SIG-M5 treated with dmso at 0.1 percent for 504 hours (cell line): Measurements from ENCODE around the gene POLG2.
A peak's percentile ranks its signal among the peaks of the same experiment; 100 is the strongest.
"Not testable (repeated sequence)": the region's sequence is repeated elsewhere in the genome, so short reads cannot be mapped to it uniquely, and the experiment has no call there.

Experiments used
- DNase-seq: peaks from one replicate; lab custom pipeline; 2025; ENCODE audit not compliant: unreplicated experiment; lab: John Stamatoyannopoulos, UW

POLG2 gene

DNA sequence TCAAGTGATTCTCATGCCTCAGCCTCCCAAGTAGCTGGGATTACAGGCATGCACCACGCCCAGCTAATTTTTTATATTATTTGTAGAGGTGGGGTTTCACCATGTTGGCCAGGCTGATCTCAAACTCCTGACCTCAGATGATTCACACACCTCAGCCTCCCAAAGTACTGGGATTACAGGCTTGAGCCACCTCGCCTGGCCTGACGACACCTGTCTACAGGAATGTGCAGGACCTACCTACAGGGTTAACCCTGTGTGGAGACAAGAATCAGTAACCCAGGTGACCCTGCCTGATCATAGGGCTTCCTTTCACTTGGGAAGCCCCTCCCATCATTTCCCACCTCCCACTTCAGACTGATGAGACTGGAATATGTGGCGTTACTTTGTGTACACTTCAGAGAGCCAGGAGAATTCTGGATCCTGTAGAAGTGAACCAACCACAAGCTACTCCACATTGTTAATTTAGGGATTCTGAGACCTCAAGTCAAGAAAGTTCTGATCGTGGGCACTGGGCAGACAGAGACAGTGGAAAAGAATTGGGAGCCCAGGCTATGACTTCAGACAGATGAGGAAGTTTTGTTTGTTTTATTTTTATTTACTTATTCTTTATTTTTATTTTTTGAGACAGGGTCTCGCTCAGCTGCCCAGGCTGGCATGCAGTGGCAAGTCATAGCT, 53.6 kb downstream of the POLG2 start:
- peak; percentile 62 for DNase-seq

DNA sequence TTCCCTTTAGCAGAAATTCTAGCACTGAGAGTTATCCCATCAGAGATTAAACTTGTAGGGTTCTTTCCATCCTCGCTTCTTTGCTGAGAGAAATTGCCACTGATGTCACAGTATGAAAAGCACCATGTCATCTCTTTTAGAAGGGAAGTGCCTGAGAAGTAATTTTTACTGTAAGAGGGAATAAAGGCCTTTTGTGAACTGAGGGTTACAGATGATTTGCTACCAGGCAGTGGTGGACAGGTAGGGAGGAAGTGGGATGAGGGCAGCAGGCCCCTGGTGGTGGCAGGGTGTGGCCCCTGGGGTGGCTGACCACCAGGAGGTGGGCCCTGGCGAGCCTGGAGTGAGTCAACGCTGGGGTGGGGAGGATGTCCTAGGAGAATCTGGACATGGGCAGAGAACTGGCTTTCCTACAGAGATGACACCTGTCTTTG, 54.3 kb downstream of the POLG2 start:
- no peak for DNase-seq

DNA sequence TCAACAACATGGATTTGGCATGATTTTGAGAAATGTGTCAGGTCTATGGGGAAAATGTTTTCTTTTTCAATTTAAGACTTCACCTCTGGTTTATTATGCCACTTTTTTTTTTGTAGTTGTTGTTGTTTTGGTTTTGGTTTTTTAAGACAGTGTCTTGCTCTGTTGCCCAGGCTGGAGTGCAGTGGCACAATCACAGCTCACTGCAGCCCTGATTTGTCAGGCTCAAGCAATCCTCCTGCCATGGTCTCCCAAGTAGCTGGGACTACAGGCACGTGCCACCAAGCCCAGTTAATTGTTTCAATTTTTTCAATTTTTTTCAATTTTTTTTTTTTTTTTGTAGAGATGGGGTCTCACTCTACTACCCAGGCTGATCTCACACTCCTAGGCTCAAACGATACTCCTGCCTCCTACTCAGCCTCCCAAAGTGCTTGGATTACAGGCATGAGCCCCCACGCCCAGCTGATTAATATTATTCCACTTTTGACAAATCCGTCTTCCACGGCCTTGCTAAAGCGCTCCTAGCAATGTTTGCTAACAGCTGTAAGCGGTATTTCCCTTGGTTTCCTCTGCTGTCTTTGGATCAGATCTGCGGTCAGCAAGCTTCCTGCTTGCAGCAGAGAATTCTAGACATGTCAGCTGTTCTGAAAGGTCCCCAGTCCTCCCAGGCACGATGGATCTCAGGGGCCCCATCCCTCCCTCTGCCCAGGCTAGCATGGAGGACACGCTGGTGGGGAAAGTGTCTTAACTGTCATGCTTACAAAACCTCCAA, 54.9 kb downstream of the POLG2 start:
- DNase-seq: peak; percentile 94

DNA sequence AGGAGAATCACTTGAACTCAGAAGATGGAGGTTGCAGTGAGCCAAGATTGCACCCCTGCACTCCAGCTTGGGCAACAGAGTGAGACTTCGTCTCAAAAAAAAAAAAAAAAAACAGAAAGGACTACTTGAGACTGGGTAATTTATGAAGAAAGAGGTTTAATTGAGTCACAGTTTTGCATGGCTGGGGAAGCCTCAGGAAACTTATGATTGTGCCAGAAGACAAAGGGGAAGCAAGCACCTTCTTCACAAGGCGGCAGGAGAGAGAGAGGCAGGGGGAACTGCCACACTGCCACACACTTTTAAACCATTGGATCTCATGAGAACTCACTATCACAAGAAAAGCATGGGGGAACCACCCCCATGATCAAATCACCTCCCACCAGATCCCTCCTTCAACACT, 56.9 kb downstream of the POLG2 start:
- no peak for DNase-seq

DNA sequence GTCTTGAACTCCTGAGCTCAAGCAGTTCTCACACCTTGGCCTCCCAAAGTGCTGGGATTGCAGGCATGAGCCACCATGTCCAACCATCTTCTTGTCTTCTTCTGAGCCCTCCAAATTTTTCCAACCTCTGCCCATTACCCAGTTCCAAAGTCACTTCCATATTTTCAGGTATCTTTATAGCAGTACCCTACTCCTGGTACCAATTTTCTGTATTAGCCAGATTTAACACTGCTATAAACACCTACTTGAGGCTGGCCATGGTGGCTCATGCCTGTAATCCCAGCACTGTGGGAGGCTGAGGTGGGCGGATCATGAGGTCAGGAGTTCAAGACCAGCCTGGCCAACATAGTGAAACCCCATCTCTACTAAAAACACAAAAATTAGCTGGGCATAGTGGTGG, 57.3 kb downstream of the POLG2 start:
- not testable (repeated sequence) for DNase-seq

DNA sequence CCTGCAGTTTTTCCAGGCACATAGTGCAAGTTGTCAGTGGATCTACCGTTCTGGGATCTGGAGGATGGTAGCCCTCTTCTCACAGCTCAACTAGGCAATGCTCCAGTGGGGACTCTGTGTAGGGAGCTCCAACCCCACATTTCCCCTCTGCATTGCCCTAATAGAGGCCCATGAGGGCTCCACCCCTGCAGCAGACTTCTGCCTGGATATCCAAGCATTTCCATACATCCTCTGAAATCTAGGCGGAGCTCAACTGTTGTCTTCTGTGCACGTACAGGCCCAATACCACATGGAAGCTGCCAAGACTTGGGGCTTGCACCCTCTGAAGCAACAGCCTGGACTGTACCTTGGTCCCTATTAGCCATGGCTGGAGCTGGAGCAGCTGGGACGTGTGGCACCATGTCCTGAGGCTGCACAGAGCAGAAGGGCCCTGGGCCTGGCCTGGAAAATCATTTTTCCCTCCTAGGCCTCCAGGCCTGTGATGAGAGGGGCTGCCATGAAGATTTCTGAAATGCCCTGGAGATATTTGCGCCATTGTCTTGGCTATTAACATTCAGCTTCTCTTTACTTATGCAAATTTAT, 58.8 kb downstream of the POLG2 start:
- no peak for DNase-seq

DNA sequence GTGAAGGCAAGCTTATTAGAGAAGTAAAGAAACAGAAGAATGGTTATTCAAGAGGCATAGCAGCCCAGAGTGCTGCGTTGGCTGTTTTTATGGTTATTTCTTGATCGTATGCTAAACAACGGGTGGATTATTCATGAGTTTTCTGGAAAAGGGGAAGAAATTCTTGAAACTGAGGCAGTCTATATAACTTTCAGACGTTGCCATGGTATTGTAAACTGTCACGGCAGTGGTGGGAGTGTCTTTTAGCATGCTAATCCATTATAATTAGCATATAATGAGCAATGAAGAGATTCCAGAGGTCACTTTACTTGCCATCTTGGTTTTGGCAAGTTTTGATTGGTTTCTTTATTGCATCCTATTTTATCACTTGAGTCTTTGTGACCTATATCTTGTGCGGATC, 65.3 kb downstream of the POLG2 start:
- no peak for DNase-seq

DNA sequence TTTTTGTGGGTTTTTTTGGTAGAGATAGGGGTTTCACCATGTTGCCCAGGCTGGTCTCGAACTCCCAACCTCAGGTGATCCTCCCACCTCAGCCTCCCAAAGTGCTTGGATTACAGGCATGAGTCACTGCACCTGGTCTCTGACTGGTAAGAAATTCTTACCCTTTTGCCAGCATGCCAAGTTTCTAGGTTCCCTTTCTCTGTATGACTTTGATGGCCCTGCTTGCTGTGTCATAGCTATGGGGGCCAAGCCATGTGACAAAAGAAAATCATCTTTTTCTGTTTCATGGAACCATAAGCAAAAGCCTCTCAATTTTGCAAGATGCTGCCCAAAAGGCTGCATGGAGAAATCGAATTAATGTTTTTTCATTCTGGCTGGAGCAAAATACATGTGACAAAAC, 66.8 kb downstream of the POLG2 start:
- DNase-seq: not testable (repeated sequence)

DNA sequence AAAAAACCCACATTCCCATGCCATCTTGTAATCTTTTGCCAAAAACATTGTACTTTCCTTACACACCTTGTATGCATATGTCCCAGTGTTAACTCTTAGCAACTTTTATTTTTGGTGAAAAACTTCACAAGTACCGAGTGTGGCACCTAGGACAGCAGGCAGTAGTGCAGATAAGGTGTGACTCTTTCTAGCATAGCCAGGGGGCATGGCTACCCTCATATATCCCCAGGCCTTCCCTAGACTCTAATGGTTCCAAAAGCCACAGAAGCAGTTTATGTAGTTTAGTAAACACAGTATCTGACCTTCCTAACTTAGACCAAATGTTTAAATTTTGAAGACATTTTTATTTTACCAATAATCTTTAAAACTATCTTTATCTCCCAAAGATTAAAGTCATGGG, 68.4 kb downstream of the POLG2 start:
- DNase-seq: no peak
